T-helper 1 cell treated with Interleukin-12 subunit alpha and Interleukin-12 subunit beta and Interleukin-4 antibody, amounts not matched to agents 30 ng/mL and 1 ng/mL, for 36 hours (primary cell): ENCODE data around the gene FXYD2. TPM values are rescaled to one million over a fixed set of nuclear protein-coding genes. Genes with fewer than 3 reads are reported as not detected.

Experiments used
- intact Hi-C: fragments of 100-400 bp; cut with micrococcal nuclease; formaldehyde crosslinking; loops from one replicate; pipeline ENCODE4 v1.15.1; 2024
- total RNA-seq: library from RNA; stranded (reverse); gene quantifications from 2 replicates; pipeline ENCODE4 v1.2.3, GENCODE V29; 2022

FXYD2 gene
- total RNA-seq, 1 donor from 2014 or later = 8.9 TPM

- intact Hi-C loops = loop anchor here (1.0 to 5.0 kb wide), 7 partner anchors 10 to 805 kb away; partner anchors contain the start of gene IL10RA
Observed at GRCh38 chr11:117806846-117807245, 17.7 kb downstream of the FXYD2 start.

GRCh38 chr11:117805045-117805444 lies 19.5 kb downstream of the FXYD2 start:
- intact Hi-C loops = loop anchor here (5.0 kb wide), 1 partner anchor 807 kb away; no protein-coding TSS in a partner anchor

GRCh38 chr11:117803896-117804295 lies 20.6 kb downstream of the FXYD2 start:
- intact Hi-C loops = no loop called here

- intact Hi-C loops = no loop called here
Observed at GRCh38 chr11:117799634-117800033, 24.9 kb downstream of the FXYD2 start.

GRCh38 chr11:117796872-117797529 lies 27.5 kb downstream of the FXYD2 start, which contains the start of gene DSCAML1:
TSS of gene DSCAML1 (minus strand) at chr11:117797216. CDS start at chr11:117797079, 137 bp downstream.
- intact Hi-C loops = no loop called here

- intact Hi-C loops = no loop called here
Observed at GRCh38 chr11:117796456-117796871, 28.1 kb downstream of the FXYD2 start.

- intact Hi-C loops = no loop called here
Observed at GRCh38 chr11:117795638-117796455, 28.7 kb downstream of the FXYD2 start.

GRCh38 chr11:117794772-117795629 lies 29.5 kb downstream of the FXYD2 start:
- intact Hi-C loops = no loop called here

GRCh38 chr11:117794135-117794534 lies 30.4 kb downstream of the FXYD2 start:
- intact Hi-C loops = no loop called here

GRCh38 chr11:117793583-117793982 lies 31.0 kb downstream of the FXYD2 start:
- intact Hi-C loops = no loop called here

- intact Hi-C loops = no loop called here
Observed at GRCh38 chr11:117792992-117793391, 31.6 kb downstream of the FXYD2 start.

GRCh38 chr11:117792241-117792640 lies 32.3 kb downstream of the FXYD2 start:
- intact Hi-C loops = no loop called here

GRCh38 chr11:117790279-117790678 lies 34.3 kb downstream of the FXYD2 start:
- intact Hi-C loops = no loop called here

GRCh38 chr11:117789241-117789640 lies 35.3 kb downstream of the FXYD2 start:
- intact Hi-C loops = no loop called here

- intact Hi-C loops = no loop called here
Observed at GRCh38 chr11:117786135-117786870, 38.2 kb downstream of the FXYD2 start.

- intact Hi-C loops = no loop called here
Observed at GRCh38 chr11:117782101-117782500, 42.4 kb downstream of the FXYD2 start.

GRCh38 chr11:117781627-117782026 lies 42.9 kb downstream of the FXYD2 start:
- intact Hi-C loops = no loop called here

GRCh38 chr11:117780456-117780855 lies 44.1 kb downstream of the FXYD2 start:
- intact Hi-C loops = no loop called here

- intact Hi-C loops = no loop called here
Observed at GRCh38 chr11:117774553-117774952, 50.0 kb downstream of the FXYD2 start.

GRCh38 chr11:117772360-117772759 lies 52.2 kb downstream of the FXYD2 start:
- intact Hi-C loops = no loop called here

GRCh38 chr11:117771841-117772240 lies 52.7 kb downstream of the FXYD2 start:
- intact Hi-C loops = no loop called here
